ENCODE data around the gene PPARD.
"Not testable (repeated sequence)": the region's sequence is repeated elsewhere in the genome, so short reads cannot be mapped to it uniquely, and the experiment has no call there.

Gene PPARD

GRCh38 chr6:35312807-35313206, 29.6 kb upstream of the PPARD start:
- no peak for DNase-seq

DNA sequence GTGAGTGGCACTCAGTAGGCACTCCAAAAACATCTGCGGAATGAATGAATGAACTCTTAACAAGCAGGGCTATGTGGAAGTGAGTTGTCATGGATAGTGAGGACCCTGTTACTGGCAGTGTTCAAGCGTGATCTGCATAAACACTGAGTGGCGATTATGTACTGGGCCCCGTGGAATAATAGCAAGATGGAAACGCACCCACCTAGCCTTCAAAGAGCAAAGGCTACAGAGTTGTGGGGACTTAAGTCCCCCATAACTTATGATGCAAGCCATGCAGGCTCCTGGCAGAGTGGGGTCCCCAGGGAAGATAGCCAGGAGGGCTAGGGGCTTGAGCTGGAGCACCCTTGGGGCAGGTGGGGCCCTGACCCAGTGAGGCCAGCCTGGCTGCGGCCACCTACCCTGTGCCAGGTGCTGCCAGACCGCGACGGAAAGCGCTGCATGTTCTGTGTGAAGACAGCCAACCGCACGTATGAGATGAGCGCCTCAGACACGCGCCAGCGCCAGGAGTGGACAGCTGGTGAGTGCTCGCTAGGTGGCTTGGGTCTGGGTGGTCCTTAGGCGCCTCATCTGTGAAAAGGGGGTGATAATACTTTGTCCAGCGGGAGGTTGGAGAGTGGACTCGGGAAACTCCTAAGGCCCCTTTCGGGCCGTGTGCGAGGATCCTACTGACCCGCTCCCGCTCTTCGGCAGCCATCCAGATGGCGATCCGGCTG, 24.7 kb upstream of the PPARD start:
- DNase-seq: no peak

- peak; percentile 70 for DNase-seq
Measured at GRCh38 chr6:35318196-35319171, 23.9 kb upstream of the PPARD start.

DNA sequence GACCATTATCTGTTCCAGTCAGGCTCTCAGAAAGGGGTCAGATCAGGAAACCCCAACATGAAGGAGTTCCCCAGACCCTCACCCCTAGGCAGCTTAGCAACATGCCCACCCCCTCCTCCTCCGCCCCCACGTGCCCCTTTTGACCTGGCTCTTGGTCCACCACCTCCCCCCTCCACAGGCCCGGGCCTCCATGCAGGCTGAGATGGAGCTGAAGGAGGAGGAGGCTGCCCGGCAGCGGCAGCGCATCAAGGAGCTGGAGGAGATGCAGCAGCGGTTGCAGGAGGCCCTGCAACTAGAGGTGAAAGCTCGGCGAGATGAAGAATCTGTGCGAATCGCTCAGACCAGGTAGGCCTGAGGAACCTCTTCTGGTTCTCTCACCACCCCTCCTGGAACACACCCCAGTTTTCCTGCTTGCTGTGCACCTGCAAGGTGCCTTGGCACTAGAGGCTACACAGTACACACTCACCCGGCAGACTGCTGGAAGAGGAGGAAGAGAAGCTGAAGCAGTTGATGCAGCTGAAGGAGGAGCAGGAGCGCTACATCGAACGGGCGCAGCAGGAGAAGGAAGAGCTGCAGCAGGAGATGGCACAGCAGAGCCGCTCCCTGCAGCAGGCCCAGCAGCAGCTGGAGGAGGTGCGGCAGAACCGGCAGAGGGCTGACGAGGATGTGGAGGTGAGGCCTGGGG, 22.9 kb upstream of the PPARD start:
- DNase-seq: no peak

DNA sequence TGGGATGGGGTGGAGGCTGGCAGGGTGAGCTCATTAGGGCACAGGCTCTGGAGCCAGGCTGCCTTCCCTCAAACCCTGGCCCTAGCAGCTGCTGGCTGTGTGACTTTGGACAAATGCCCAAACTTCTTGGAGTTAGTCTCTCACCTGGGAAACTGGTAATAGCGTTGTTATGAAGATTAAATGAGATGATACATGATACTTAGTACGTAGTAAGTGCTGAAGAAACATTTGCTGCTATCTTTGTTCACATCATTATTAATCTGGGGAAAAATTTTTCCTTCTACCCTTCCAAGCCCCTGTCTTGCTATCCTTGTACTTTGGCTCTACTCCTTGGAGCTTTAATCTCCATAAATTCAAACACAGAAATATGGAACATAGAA, 22.3 kb upstream of the PPARD start:
- DNase-seq: no peak

DNA sequence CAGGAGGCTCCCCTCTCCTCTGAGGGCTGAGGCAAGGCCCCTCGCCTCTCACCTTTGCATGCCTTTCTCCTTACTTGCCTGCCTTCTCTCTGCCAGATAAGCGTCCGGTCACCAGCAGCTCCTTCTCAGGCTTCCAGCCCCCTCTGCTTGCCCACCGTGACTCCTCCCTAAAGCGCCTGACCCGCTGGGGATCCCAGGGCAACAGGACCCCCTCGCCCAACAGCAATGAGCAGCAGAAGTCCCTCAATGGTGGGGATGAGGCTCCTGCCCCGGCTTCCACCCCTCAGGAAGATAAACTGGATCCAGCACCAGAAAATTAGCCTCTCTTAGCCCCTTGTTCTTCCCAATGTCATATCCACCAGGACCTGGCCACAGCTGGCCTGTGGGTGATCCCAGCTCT, 21.3 kb upstream of the PPARD start:
- no peak for DNase-seq

- peak; percentile 45 for DNase-seq
Measured at GRCh38 chr6:35327349-35328027, 14.9 kb upstream of the PPARD start.

- no peak for DNase-seq
Measured at GRCh38 chr6:35328108-35328723, 14.1 kb upstream of the PPARD start.

DNA sequence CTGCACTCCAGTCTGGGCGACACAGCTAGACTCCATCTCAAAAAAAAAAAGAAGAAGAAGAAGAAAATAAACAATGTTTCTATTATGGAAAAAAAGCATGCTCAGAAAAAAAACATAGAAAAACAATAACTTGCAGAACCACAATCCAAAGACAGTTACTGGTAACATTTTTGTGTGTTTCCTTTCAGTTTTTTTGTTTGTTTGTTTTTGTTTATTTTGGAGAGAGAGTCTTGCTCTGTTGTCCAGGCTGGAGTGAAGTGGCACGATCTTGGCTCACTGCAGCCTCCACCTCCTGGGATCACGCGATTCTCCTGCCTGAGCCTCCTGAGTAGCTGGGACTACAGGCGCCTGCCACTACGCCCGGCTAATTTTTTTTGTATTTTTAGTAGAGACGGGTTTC, 13.4 kb upstream of the PPARD start:
- DNase-seq: not testable (repeated sequence)

- DNase-seq: no peak
Measured at GRCh38 chr6:35330541-35331119, 11.7 kb upstream of the PPARD start.

DNA sequence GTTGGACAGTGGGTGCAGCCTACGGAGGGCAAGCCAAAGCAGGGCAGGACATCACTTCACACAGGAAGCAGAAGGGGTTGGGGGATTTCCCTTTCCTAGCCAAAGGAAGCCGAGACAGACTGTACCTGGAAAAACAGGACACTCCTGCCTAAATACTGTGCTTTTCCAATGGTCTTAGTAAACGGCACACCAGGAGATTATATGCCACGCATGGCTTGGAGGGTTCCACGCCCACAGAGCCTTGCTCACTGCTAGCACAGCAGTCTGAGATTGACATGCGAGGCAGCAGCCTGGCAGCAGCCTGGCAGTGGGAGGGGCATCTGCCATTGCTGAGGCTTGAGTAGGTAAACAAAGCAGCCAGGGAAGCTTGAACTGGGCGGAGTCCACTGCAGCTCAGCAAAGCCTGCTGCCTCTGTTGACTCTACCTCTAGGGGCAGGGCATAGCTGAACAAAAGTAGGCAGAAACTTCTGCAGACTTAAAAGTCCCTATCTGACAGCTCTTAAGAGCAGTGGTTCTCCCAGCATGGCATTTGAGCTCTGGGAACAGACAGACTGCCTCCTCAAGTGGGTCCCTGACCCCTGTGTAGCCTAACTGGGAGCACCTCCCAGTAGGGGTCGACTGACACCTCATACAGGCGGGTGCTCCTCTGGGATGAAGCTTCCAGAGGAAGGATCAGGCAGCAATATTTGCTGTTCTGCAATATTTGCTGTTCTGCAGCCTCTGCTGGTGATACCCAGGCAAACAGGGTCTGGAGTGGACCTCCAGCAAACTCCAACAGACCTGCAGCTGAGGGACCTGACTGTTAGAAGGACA, 10.1 kb upstream of the PPARD start:
- not testable (repeated sequence) for DNase-seq

DNA sequence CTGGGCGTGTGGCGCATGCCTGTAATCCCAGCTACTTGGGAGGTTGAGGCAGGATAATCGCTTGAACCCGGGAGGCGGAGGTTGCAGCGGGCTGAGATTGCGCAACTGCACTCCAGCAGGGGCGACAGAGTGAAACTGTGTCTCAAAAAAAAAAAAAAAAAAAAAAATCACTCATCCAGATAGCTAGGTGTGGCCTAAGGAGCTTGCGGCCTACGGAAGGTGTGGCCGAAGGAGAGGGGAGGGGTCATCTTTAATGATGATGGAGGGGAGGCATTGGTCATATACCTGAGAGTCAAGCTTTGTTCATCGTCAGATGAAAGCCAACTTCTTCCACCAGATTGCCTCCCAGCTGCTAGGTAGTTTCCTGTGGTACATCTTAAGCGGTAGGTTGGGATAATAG, 801 bp upstream of the PPARD start:
- DNase-seq: no peak

DNA sequence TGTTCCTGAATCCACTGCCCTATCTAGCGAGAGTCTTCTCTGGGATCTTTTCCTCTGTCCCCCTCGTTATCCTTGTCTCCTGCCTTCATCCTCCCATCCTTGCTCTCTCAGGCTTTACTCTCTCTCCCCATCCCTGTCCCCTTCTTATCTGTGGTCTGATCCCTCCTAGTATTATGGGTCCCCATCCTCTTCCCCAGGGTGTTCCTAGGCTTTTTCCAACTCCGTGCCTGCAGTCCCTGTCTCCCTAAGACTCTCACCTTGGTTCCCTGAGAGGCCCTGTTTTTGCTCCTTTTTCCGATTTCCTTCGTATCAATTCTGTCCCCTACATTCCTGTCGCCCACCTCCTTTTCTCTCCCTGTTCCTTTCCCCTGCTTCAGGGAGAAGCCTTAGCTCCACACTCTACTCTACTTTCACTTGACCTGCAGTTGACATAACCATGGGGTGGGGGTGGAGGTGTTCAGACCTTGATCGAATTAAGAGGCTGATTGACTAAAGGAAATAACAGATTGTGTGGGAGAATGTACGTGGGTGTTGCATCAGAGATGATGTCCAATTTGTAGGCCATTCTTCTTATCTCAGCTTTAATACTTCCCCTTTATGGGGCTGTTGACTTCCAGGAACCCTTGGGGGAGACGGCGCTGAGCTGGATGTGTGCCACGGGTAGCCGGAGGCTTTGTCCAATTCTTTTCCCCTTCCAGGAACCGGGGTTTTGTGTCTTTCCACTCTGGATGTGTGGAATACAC, 905 bp downstream of the PPARD start:
- peak; percentile 7 for DNase-seq

- DNase-seq: no peak
Measured at GRCh38 chr6:35343835-35344550, 1.6 kb downstream of the PPARD start.

- DNase-seq: no peak
Measured at GRCh38 chr6:35351422-35351821, 9.1 kb downstream of the PPARD start.

- DNase-seq: no peak
Measured at GRCh38 chr6:35352735-35353134, 10.4 kb downstream of the PPARD start.

DNA sequence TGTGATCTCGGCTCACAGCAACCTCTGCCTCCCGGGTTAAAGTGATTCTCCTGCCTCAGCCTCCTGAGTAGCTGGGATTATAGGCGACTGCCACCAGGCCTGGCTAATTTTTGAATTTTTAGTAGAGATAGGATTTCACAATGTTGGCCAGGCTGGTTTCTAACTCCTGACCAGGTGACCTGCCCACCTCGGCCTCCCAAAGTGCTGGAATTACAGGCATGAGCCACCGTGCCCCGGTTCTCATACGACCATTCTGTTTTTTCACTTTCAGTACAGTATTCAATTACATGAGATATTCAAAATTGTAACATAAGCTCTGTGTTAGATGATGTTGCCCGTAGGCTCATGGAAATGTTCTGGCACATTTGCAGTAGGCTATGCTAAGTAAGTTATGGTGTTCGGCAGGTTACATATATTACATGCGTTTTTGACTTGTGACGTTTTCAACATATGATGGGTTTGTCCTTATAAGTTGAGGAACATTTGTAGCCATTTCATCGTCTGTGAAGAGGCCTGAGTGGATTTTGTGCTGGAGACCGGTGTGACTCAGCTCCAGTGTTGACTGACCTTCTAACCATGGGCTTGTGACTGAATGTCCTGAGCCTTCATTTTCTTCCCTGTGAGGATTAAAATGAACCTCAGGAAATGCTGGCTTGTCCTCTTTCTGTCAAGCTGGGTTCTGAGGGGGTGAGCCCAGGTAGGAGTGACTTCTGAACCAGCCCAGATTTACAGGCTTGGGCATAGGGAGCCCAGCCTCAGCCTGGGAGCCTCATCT, 12.2 kb downstream of the PPARD start:
- peak; percentile 26 for DNase-seq

- DNase-seq: no peak
Measured at GRCh38 chr6:35356391-35356790, 14.0 kb downstream of the PPARD start.

- no peak for DNase-seq
Measured at GRCh38 chr6:35357677-35358076, 15.3 kb downstream of the PPARD start.

All from HCEC 1CT (cell line).